Hepatocyte (in vitro differentiated cells): ENCODE measurements around the gene TRMO.

ENCODE experiments used
- EZH2 ChIP-seq: fragments of 200-600 bp; sonication (generic); IDR thresholded peaks from 2 replicates; pipeline ENCODE4 v1.6.1; 2016; ENCODE audit warnings: antibody characterized with exemption, mild to moderate bottlenecking, borderline replicate concordance
- TF ChIP-seq, protein P1 (sequence below): fragments of 200-600 bp; sonication (generic); IDR thresholded peaks from 2 replicates; pipeline ENCODE4 v1.5.1; 2016; ENCODE audit warnings: antibody characterized with exemption, mild to moderate bottlenecking; ENCODE audit not compliant: poor library complexity

DNA sequence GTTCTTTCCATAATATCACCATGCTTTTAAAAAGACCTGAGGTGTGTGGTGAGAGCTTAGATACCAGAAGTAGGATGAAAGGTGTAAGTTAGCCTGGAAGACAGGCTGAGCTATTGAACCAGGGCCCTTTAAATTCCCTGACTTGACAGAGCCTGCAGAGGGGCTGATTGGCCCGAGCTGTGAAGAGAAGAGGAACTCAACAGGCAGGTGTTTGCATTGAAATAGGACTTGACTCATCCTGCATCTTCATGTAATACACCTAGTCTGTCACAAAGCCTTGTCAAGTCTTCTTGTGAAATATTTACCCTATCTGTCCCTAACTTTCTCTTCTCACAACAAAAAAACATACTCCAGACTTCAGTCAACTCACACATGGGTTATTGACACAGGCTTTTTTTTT, 44.2 kb upstream of the TRMO start:
- TF ChIP-seq, protein P1, sequence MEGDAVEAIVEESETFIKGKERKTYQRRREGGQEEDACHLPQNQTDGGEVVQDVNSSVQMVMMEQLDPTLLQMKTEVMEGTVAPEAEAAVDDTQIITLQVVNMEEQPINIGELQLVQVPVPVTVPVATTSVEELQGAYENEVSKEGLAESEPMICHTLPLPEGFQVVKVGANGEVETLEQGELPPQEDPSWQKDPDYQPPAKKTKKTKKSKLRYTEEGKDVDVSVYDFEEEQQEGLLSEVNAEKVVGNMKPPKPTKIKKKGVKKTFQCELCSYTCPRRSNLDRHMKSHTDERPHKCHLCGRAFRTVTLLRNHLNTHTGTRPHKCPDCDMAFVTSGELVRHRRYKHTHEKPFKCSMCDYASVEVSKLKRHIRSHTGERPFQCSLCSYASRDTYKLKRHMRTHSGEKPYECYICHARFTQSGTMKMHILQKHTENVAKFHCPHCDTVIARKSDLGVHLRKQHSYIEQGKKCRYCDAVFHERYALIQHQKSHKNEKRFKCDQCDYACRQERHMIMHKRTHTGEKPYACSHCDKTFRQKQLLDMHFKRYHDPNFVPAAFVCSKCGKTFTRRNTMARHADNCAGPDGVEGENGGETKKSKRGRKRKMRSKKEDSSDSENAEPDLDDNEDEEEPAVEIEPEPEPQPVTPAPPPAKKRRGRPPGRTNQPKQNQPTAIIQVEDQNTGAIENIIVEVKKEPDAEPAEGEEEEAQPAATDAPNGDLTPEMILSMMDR, result no peak
- no peak for TF ChIP-seq EZH2
